ENCODE results near the gene KDM4C. TPM values are rescaled to one million over a fixed set of nuclear protein-coding genes. Genes with fewer than 3 reads are reported as not detected.

KDM4C gene
- total RNA-seq (10 to 100 TPM; 28.8 to 33.5 (median 29.8) TPM), polyA plus RNA-seq (10 to 100 TPM; 16.4 to 18.6 (median 17.6) TPM)

DNA sequence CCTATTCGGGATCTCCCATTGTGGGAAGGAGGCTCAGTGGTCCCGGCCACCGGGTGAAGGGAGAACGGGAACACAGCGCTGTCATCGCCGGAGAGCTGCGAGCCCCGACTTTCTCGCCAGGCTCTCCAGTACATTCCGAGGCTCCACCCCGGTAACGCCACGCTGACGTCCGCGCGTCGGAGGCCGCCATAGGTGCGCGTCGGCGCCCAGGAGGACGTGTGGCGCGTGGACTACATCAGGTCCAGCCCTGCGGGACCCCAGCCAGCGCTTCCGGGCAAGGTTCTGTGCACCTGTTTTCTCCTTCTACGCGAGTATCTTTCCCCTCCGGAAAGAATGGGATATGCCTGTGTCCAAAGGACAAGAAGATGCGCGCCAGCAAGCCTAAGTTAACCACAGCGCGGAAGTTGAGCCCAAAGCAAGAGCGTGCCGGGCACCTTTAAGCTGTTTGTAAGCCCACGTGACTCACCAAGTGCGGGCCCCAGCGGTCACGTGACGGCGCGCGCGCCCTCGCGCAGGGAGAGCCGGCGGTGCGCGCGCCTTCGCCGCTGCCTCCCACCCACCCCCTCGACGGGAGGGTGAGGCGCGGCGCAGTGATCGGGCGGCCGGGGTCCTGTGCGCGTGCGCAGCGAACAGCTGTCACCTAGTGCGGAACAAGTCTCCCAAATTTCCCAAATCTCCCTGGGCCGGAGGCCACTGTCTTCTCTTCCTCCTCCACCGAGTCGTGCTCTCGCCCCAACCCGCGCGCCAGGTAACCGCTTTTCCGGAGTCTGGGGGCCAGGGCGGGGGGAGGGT lies at the start of gene KDM4C:
Gene KDM4C (plus strand): TSS at position 518 of the 792 bp plus-strand sequence. CDS start 35,016 bp downstream, outside the sequence.
- Histone ChIP-seq H3K36me3 (no peaks in the 10 kb centered on the region), H3K27me3 (no peaks in the 10 kb centered on the region), H3K27ac (peak within 1 kb of the TSS; percentile 95 to 99 (median 98)), H3K9me3 (no peaks in the 10 kb centered on the region), H3K4me1 (peaks cover 0 to 19% (median 10%) of the 10 kb centered on the region in 4 donors), H3K4me3 (peak within 1 kb of the TSS; percentile 74 to 99 (median 89))
- DNase-seq = peak; percentile 98
- TF ChIP-seq, protein P1, sequence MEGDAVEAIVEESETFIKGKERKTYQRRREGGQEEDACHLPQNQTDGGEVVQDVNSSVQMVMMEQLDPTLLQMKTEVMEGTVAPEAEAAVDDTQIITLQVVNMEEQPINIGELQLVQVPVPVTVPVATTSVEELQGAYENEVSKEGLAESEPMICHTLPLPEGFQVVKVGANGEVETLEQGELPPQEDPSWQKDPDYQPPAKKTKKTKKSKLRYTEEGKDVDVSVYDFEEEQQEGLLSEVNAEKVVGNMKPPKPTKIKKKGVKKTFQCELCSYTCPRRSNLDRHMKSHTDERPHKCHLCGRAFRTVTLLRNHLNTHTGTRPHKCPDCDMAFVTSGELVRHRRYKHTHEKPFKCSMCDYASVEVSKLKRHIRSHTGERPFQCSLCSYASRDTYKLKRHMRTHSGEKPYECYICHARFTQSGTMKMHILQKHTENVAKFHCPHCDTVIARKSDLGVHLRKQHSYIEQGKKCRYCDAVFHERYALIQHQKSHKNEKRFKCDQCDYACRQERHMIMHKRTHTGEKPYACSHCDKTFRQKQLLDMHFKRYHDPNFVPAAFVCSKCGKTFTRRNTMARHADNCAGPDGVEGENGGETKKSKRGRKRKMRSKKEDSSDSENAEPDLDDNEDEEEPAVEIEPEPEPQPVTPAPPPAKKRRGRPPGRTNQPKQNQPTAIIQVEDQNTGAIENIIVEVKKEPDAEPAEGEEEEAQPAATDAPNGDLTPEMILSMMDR (IDR thresholded peaks at IDR 0.05) = no peak
- TF ChIP-seq EP300 (IDR thresholded peaks at IDR 0.05) (peak in 2 of 4 donors; percentile 36 to 64), POLR2A (IDR thresholded peaks at IDR 0.05) (peak; percentile 74 to 88), POLR2AphosphoS5 (IDR thresholded peaks at IDR 0.05) (peak; percentile 93 to 97 (median 95))
- 0% methylated on average over 80 of the region's 80 CpGs for WGBS, 2 donors
- intact Hi-C loops (cut with DNase I) = loop anchor here (1.0 to 5.0 kb wide), 5 partner anchors 53 to 1130 kb away; partner anchors contain the start of genes RIC1 and UHRF2

DNA sequence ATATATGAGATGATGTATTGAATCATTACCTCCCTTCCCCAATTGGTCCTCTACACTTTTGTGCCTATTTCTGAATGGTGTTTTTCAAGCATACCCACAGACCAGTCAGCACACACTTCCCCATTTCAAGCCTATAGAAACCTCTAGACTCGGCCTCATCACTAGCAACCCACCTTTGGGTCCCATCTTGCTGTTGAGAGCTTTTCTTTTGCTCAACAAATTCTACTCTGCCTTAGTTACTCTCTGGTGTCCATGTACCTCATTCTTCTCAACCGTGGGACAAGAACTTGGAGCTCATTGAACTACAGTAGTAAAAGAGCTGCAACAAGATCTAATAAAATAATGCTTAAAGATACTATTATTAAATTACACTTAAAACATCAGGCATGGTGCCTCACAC lies 49.0 kb upstream of the KDM4C start:
- H3K27me3 ChIP-seq = no peaks in the 10 kb centered on the region
- no peak overlapping the region for H3K27ac ChIP-seq
- 88% methylated on average over 2 of the region's 2 CpGs for WGBS, 2 donors
- H3K4me1 ChIP-seq = peaks cover 0 to 7% (median 0%) of the 10 kb centered on the region in 4 donors
- TF ChIP-seq POLR2AphosphoS5 (IDR thresholded peaks at IDR 0.05) (no peak), EP300 (IDR thresholded peaks at IDR 0.05) (no peak), POLR2A (IDR thresholded peaks at IDR 0.05) (no peak)
- TF ChIP-seq, protein P1 (IDR thresholded peaks at IDR 0.05) = no peak
- H3K9me3 ChIP-seq = peaks cover 0 to 2% (median 0%) of the 10 kb centered on the region in 4 donors
- no peak overlapping the region for H3K4me3 ChIP-seq
- intact Hi-C loops (cut with DNase I) = loop anchor here (10.0 kb wide), 1 partner anchor 64 kb away; the partner anchor contains the start of gene GLDC
- H3K36me3 ChIP-seq = no peaks in the 10 kb centered on the region
- DNase-seq = no peak

DNA sequence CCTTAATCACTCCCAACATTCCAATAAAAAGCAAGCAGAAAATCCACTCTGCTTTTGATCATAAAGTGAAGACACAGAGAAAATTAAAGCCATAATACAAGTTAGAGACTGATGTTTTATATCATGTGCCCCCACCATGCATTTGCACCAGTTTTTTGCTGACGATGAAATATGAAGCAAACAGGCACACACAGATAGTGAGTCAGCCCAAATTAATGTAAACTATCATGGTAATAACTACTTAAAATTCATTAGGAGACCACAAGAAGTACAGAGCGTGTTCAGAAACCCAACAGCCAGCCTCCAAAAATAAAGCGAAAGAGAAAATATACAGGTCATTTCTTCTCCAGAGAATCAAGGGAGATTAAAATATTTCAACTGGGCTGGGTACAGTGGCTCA lies 46.4 kb upstream of the KDM4C start:
- H3K36me3 ChIP-seq = no peaks in the 10 kb centered on the region
- H3K9me3 ChIP-seq = peaks cover 0 to 2% (median 0%) of the 10 kb centered on the region in 4 donors
- TF ChIP-seq POLR2AphosphoS5 (IDR thresholded peaks at IDR 0.05) = no peak
- no peak for TF ChIP-seq EP300 (IDR thresholded peaks at IDR 0.05)
- no peak for TF ChIP-seq POLR2A (IDR thresholded peaks at IDR 0.05)
- TF ChIP-seq, protein P1 (IDR thresholded peaks at IDR 0.05) = no peak
- 67 to 82% methylated on average over 3 of the region's 3 CpGs for WGBS, 2 donors
- H3K4me1 ChIP-seq = peaks cover 0 to 9% (median 0%) of the 10 kb centered on the region in 4 donors
- H3K27ac ChIP-seq = no peak overlapping the region
- no peak for DNase-seq
- intact Hi-C loops (cut with DNase I) = no loop called here
- peaks cover 0 to 6% (median 0%) of the 10 kb centered on the region in 3 donors for H3K27me3 ChIP-seq
- no peak overlapping the region for H3K4me3 ChIP-seq

DNA sequence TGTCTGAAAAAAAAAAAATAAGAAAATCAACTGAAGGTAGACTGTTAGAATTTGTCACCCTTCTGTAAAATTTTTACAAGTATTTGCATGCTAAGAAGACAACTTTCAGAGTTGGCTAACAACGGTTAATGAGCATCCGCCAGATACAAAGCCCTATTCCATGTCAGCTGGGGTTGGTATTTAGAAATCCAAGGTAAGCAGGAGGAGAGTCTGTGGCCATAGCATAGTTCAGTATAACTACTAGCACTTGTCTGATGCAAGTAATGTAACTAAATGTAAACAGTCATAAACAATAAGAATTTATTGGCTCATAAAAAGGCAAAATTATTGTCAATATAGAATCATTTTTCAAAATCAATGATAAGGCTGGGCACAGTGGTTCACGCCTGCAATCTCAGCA lies 45.7 kb upstream of the KDM4C start:
- Histone ChIP-seq H3K9me3 (peaks cover 0 to 2% (median 0%) of the 10 kb centered on the region in 4 donors), H3K4me1 (peaks cover 0 to 11% (median 0%) of the 10 kb centered on the region in 4 donors), H3K4me3 (no peak overlapping the region), H3K27me3 (peaks cover 0 to 6% (median 0%) of the 10 kb centered on the region in 3 donors), H3K27ac (no peak overlapping the region), H3K36me3 (no peaks in the 10 kb centered on the region)
- WGBS, 2 donors = 20 to 56% methylated on average over 3 of the region's 3 CpGs
- DNase-seq = no peak
- TF ChIP-seq EP300 (IDR thresholded peaks at IDR 0.05) (no peak), POLR2A (IDR thresholded peaks at IDR 0.05) (no peak), POLR2AphosphoS5 (IDR thresholded peaks at IDR 0.05) (no peak)
- TF ChIP-seq, protein P1 (IDR thresholded peaks at IDR 0.05) = no peak
- intact Hi-C loops (cut with DNase I) = no loop called here

Data from sigmoid colon (tissue), 7 donors.